ENCODE results near the gene MISP. TPM values are rescaled to one million over a fixed set of nuclear protein-coding genes. Genes with fewer than 3 reads are reported as not detected.

The MISP gene
- total RNA-seq, 2 donors from 2014 or later, result 7.3 to 9.3 TPM

DNA sequence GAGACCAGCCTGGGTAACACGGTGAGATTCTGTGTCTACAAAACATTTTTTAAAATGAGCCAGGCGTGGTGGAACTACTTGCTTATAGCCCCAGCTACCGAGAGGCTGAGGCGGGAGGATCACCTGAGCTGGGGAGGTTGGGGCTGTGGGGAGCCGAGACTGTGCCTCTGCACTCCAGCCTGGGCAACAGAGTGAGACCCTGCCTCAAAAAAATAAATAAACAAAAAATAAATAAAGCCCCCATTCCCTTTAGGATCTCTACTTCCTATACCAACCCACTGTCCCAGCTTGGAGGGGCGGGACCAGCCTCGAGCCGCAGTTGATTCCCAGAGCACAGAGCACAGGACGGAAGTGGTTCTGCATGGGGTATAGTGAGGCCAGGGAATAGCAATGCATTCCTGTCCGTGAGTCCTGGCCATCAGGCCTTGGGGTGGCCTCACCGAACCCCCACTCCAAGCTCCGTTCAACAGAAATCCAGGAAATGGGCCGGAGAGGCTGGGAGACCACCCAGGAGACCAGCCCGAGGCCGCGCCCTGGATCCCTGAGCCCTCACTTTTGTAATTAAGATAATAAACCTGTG lies 41.5 kb downstream of the MISP start:
- intact Hi-C loops (cut with DNase I), result no loop called here
- no peaks in the 10 kb centered on the region for H3K36me3 ChIP-seq
- H3K4me3 ChIP-seq, result no peak overlapping the region
- TF ChIP-seq POLR2A (IDR thresholded peaks at IDR 0.05), result no peak
- no peak for TF ChIP-seq POLR2AphosphoS5 (IDR thresholded peaks at IDR 0.05)
- TF ChIP-seq, protein P1, sequence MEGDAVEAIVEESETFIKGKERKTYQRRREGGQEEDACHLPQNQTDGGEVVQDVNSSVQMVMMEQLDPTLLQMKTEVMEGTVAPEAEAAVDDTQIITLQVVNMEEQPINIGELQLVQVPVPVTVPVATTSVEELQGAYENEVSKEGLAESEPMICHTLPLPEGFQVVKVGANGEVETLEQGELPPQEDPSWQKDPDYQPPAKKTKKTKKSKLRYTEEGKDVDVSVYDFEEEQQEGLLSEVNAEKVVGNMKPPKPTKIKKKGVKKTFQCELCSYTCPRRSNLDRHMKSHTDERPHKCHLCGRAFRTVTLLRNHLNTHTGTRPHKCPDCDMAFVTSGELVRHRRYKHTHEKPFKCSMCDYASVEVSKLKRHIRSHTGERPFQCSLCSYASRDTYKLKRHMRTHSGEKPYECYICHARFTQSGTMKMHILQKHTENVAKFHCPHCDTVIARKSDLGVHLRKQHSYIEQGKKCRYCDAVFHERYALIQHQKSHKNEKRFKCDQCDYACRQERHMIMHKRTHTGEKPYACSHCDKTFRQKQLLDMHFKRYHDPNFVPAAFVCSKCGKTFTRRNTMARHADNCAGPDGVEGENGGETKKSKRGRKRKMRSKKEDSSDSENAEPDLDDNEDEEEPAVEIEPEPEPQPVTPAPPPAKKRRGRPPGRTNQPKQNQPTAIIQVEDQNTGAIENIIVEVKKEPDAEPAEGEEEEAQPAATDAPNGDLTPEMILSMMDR (IDR thresholded peaks at IDR 0.05), result no peak
- no peak overlapping the region for H3K27ac ChIP-seq
- H3K4me1 ChIP-seq (replicated peaks), result no peaks in the 10 kb centered on the region
- WGBS, result 74% methylated on average over 16 of the region's 16 CpGs
- no peaks in the 10 kb centered on the region for H3K9me3 ChIP-seq
- no peaks in the 10 kb centered on the region for H3K27me3 ChIP-seq (replicated peaks; ENCODE audit: insufficient read depth)
- no peak for DNase-seq (ENCODE audit: low spot score)

DNA sequence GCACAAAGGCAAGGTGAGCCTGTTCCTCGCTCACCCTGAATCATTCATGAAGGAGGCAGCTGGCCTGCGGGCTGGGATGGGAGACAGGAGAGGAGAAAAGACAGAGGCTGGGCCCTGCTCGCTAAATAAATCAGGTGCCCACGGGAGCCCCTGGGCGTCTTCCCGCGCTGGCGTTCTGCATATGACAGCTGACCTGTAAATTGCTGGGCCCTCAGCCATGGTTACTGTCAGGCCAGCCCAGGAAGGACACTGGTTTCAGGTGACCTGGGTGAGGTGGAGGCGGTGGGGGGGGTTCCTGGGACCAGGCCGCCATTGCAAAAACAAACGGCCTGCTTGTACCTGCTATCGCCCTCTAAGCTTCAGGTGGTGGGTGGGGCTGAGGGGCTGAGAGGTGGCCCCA lies 42.9 kb downstream of the MISP start:
- H3K4me1 ChIP-seq (replicated peaks), result no peaks in the 10 kb centered on the region
- H3K27me3 ChIP-seq (replicated peaks; ENCODE audit: insufficient read depth), result no peaks in the 10 kb centered on the region
- no peak for DNase-seq (ENCODE audit: low spot score)
- no peaks in the 10 kb centered on the region for H3K9me3 ChIP-seq
- H3K4me3 ChIP-seq, result no peak overlapping the region
- WGBS, result 92% methylated on average over 12 of the region's 12 CpGs
- TF ChIP-seq POLR2A (IDR thresholded peaks at IDR 0.05), result no peak
- TF ChIP-seq, protein P1 (IDR thresholded peaks at IDR 0.05), result no peak
- TF ChIP-seq POLR2AphosphoS5 (IDR thresholded peaks at IDR 0.05), result no peak
- H3K27ac ChIP-seq, result no peak overlapping the region
- intact Hi-C loops (cut with DNase I), result no loop called here
- H3K36me3 ChIP-seq, result no peaks in the 10 kb centered on the region

DNA sequence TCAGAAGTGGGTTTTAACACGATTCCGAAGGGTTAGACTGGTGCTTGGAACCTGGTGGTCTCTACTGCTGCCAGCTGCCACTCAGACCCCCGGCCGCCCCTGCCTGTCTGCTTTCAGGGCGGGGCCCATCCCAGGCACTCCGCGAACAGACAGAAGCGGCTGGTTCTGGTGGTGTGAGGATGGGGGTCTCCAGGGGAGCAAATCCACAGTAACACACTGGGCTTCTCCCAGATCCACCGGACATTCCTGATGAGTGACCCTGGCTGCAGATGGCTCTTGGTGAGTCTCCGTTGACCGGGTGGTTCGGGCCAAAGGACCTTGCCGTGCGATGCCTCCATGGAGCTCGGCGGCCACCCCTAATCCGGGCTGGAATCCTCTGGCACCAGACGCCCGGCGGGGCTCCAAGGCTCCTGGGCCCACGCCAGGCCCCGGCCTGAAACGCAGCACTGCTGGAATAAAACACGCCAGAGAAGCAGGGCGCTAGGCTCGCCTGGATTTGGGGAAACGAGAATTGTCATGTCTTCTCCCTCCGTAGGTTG lies 44.2 kb downstream of the MISP start:
- Histone ChIP-seq H3K27ac (no peak overlapping the region), H3K9me3 (no peaks in the 10 kb centered on the region), H3K36me3 (no peaks in the 10 kb centered on the region), H3K4me3 (no peak overlapping the region), H3K4me1 (replicated peaks) (peaks cover 11% of the 10 kb centered on the region), H3K27me3 (replicated peaks; ENCODE audit: insufficient read depth) (no peaks in the 10 kb centered on the region)
- intact Hi-C loops (cut with DNase I), result no loop called here
- 78% methylated on average over 28 of the region's 28 CpGs for WGBS
- DNase-seq (ENCODE audit: low spot score), result no peak
- TF ChIP-seq, protein P1 (IDR thresholded peaks at IDR 0.05), result no peak
- no peak for TF ChIP-seq POLR2AphosphoS5 (IDR thresholded peaks at IDR 0.05)
- no peak for TF ChIP-seq POLR2A (IDR thresholded peaks at IDR 0.05)

DNA sequence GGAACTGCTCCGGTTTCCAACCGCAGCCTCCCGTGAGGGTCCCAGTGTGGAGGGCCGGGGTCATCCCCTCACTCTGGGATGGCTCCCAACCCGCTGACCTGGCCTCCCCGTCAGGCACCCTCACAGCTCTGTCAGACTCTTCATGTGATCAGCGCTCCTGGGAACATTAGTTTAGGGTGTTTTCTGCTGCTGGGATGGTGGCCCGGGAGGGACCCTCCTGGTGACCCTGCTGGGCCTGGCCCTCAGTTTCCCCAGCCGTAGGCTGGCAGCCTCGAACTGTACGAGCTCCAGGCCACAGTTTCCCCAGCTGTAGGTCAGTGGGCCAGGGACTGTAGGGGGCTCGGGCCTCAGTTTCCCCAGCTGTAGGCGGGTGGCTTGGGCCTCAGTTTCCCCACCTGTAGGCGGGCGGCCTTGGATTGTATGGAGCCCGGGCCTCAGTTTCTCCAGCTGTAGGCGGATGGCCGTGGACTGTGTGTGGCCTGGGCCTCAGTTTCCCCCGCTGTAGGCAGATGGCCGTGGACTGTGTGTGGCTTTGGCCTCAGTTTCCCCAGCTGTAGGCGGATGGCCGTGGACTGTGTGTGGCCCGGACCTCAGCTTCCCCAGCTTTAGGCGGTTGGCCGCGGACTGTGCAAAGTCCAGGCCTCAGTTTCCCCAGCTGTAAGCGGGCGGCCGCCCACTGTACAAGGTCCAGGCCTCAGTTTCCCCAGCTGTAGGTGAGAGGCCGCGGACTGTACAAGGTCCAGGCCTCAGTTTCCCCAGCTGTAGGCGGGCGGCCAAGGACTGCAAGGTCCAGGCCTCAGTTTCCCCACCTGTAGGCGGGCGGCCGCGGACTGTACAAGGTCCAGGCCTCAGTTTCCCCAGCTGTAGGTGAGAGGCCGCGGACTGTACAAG lies 45.0 kb downstream of the MISP start:
- Histone ChIP-seq H3K9me3 (no peaks in the 10 kb centered on the region), H3K4me1 (replicated peaks) (peaks cover 19% of the 10 kb centered on the region), H3K27ac (peak overlapping the region; percentile 85 to 88), H3K36me3 (no peaks in the 10 kb centered on the region), H3K27me3 (replicated peaks; ENCODE audit: insufficient read depth) (no peaks in the 10 kb centered on the region), H3K4me3 (peak overlapping the region; percentile 55 to 65)
- intact Hi-C loops (cut with DNase I), result no loop called here
- DNase-seq (ENCODE audit: low spot score), result no peak
- TF ChIP-seq, protein P1 (IDR thresholded peaks at IDR 0.05), result no peak
- TF ChIP-seq POLR2A (IDR thresholded peaks at IDR 0.05) (no peak), POLR2AphosphoS5 (IDR thresholded peaks at IDR 0.05) (no peak)
- WGBS, result 80% methylated on average over 39 of the region's 39 CpGs
